ENCODE data around the gene NCAPH2.

NCAPH2 gene

GRCh38 chr22:50560034-50560433 lies 52.0 kb downstream of the NCAPH2 start:
- no peak for DNase-seq
- TF ChIP-seq GATA1 (IDR thresholded peaks at IDR 0.05; ENCODE audit: low read depth, low read length): no peak
- no peak for TF ChIP-seq POLR2A (IDR thresholded peaks at IDR 0.05; ENCODE audit: low read length)

- DNase-seq: no peak
- TF ChIP-seq GATA1 (IDR thresholded peaks at IDR 0.05; ENCODE audit: low read depth, low read length): no peak
- TF ChIP-seq POLR2A (IDR thresholded peaks at IDR 0.05; ENCODE audit: low read length): no peak
Observed at GRCh38 chr22:50561401-50562358, 53.7 kb downstream of the NCAPH2 start.

- peak; percentile 95 to 98 for DNase-seq
- peak; percentile 61 for TF ChIP-seq POLR2A (IDR thresholded peaks at IDR 0.05; ENCODE audit: low read length)
- TF ChIP-seq GATA1 (IDR thresholded peaks at IDR 0.05; ENCODE audit: low read depth, low read length): no peak
Observed at GRCh38 chr22:50562523-50563412, 54.7 kb downstream of the NCAPH2 start, which contains the start of gene SYCE3. SYCE3 (minus strand) TSS chr22:50562919; CDS start chr22:50556405, 6,514 bp downstream.

- no peak for TF ChIP-seq POLR2A (IDR thresholded peaks at IDR 0.05; ENCODE audit: low read length)
- no peak for TF ChIP-seq GATA1 (IDR thresholded peaks at IDR 0.05; ENCODE audit: low read depth, low read length)
- DNase-seq: no peak
Observed at GRCh38 chr22:50563413-50564160, 55.6 kb downstream of the NCAPH2 start.

GRCh38 chr22:50564289-50564688 lies 56.3 kb downstream of the NCAPH2 start:
- no peak for TF ChIP-seq POLR2A (IDR thresholded peaks at IDR 0.05; ENCODE audit: low read length)
- no peak for TF ChIP-seq GATA1 (IDR thresholded peaks at IDR 0.05; ENCODE audit: low read depth, low read length)
- DNase-seq: no peak

GRCh38 chr22:50567721-50568252 lies 59.8 kb downstream of the NCAPH2 start:
- DNase-seq: no peak
- TF ChIP-seq GATA1 (IDR thresholded peaks at IDR 0.05; ENCODE audit: low read depth, low read length) (no peak), POLR2A (IDR thresholded peaks at IDR 0.05; ENCODE audit: low read length) (no peak)

- no peak for DNase-seq
- TF ChIP-seq GATA1 (IDR thresholded peaks at IDR 0.05; ENCODE audit: low read depth, low read length): no peak
- TF ChIP-seq POLR2A (IDR thresholded peaks at IDR 0.05; ENCODE audit: low read length): no peak
Observed at GRCh38 chr22:50568626-50569025, 60.6 kb downstream of the NCAPH2 start.

GRCh38 chr22:50569041-50569459 lies 61.0 kb downstream of the NCAPH2 start:
- no peak for DNase-seq
- TF ChIP-seq POLR2A (IDR thresholded peaks at IDR 0.05; ENCODE audit: low read length): no peak
- TF ChIP-seq GATA1 (IDR thresholded peaks at IDR 0.05; ENCODE audit: low read depth, low read length): no peak

- DNase-seq: no peak
- TF ChIP-seq POLR2A (IDR thresholded peaks at IDR 0.05; ENCODE audit: low read length): no peak
- no peak for TF ChIP-seq GATA1 (IDR thresholded peaks at IDR 0.05; ENCODE audit: low read depth, low read length)
Observed at GRCh38 chr22:50569896-50570535, 62.0 kb downstream of the NCAPH2 start.

- no peak for TF ChIP-seq POLR2A (IDR thresholded peaks at IDR 0.05; ENCODE audit: low read length)
- TF ChIP-seq GATA1 (IDR thresholded peaks at IDR 0.05; ENCODE audit: low read depth, low read length): no peak
- DNase-seq: no peak
Observed at GRCh38 chr22:50570861-50571260, 62.8 kb downstream of the NCAPH2 start.

- no peak for DNase-seq
- TF ChIP-seq POLR2A (IDR thresholded peaks at IDR 0.05; ENCODE audit: low read length) (no peak), GATA1 (IDR thresholded peaks at IDR 0.05; ENCODE audit: low read depth, low read length) (no peak)
Observed at GRCh38 chr22:50571264-50572175, 63.5 kb downstream of the NCAPH2 start.

- TF ChIP-seq GATA1 (IDR thresholded peaks at IDR 0.05; ENCODE audit: low read depth, low read length) (no peak), POLR2A (IDR thresholded peaks at IDR 0.05; ENCODE audit: low read length) (no peak)
- no peak for DNase-seq
Observed at GRCh38 chr22:50572965-50573364, 64.9 kb downstream of the NCAPH2 start.

Measured in erythroblast (primary cell).